Activated T-cell treated with anti-CD3 and anti-CD28 coated beads, Interleukin-2, amount 50 U/mL, for 1 hour (primary cell): ENCODE data around the gene CFAP251.

Source experiments
- DNase-seq: peaks from one replicate; pipeline ENCODE4 v3.0.0-alpha.2; 2020

CFAP251 gene

GRCh38 chr12:122006186-122006926 lies 88.0 kb downstream of the CFAP251 start:
- DNase-seq, result peak; percentile 36

- no peak for DNase-seq
These were observed 91.3 kb downstream of the CFAP251 start for GRCh38 chr12:122009741-122010140.

GRCh38 chr12:122012184-122012583 lies 93.8 kb downstream of the CFAP251 start:
- DNase-seq, result no peak

- no peak for DNase-seq
These were observed 94.7 kb downstream of the CFAP251 start for GRCh38 chr12:122013136-122013535.

- no peak for DNase-seq
These were observed 95.6 kb downstream of the CFAP251 start for GRCh38 chr12:122013791-122014590.

- no peak for DNase-seq
These were observed 96.4 kb downstream of the CFAP251 start for GRCh38 chr12:122014781-122015180.

- no peak for DNase-seq
These were observed 100.1 kb downstream of the CFAP251 start for GRCh38 chr12:122018457-122018856.

GRCh38 chr12:122018937-122019336 lies 100.5 kb downstream of the CFAP251 start:
- no peak for DNase-seq

- no peak for DNase-seq
These were observed 102.4 kb downstream of the CFAP251 start for GRCh38 chr12:122020795-122021192.

GRCh38 chr12:122021193-122021821 lies 102.9 kb downstream of the CFAP251 start:
- DNase-seq, result peak; percentile 39

- peak; percentile 62 for DNase-seq
These were observed 103.5 kb downstream of the CFAP251 start, which contains the start of gene BCL7A for GRCh38 chr12:122021822-122022392. TSS of gene BCL7A (plus strand) at chr12:122021884. CDS start at chr12:122022092, 208 bp downstream.

- DNase-seq, result peak; percentile 56
These were observed 104.3 kb downstream of the CFAP251 start for GRCh38 chr12:122022393-122023338.

- DNase-seq, result no peak
These were observed 105.1 kb downstream of the CFAP251 start for GRCh38 chr12:122023339-122024131.

GRCh38 chr12:122024132-122024785 lies 105.9 kb downstream of the CFAP251 start:
- DNase-seq, result no peak

GRCh38 chr12:122026706-122027333 lies 108.4 kb downstream of the CFAP251 start:
- DNase-seq, result no peak

GRCh38 chr12:122028165-122028904 lies 109.9 kb downstream of the CFAP251 start:
- DNase-seq, result no peak

GRCh38 chr12:122028905-122029560 lies 110.6 kb downstream of the CFAP251 start:
- DNase-seq, result no peak

- DNase-seq, result no peak
These were observed 111.4 kb downstream of the CFAP251 start for GRCh38 chr12:122029620-122030423.
